Measurements from ENCODE around the gene SIRT3. TPM values are rescaled to one million over a fixed set of nuclear protein-coding genes. Genes with fewer than 3 reads are reported as not detected.

SIRT3 gene
- total RNA-seq, 1 experiment from 2014 or later: 19.2 TPM

DNA sequence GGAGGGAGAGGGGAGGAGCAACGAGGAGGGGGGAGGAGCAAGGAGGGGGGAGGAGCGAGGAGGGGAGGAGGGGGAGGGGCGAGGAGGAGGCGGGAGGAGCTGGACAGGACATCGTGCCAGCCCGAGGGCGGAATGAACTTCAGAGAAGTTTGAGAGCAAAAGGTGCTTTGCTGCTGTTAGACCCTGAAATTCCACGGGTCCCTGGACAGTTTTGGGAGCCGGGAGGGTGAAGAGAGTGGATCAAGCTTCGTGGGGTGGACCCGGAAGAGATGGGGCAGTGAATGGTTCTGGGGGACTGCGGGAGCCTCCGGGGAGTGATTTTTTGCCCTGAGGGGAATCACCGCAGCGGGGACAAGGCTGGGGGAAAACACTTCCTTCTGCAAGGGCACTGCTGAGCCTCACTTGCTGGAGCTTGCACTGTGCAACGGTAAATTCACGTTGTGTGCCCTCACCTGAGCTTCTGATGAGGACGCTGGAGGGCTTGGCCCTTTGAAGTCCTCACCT is 31.4 kb upstream of the SIRT3 start:
- H3K27ac Mint-ChIP-seq (ENCODE audit: unreplicated experiment): peak overlapping the region; percentile 69
- no TSS peak for BruUV-seq (replicated peaks)
- peaks cover 18% of the 10 kb centered on the region for H3K4me1 Mint-ChIP-seq (ENCODE audit: low read depth, unreplicated experiment)
- intact Hi-C loops (cut with micrococcal nuclease; ENCODE audit: unreplicated experiment): no loop called here
- H3K4me3 Mint-ChIP-seq (ENCODE audit: low read depth, unreplicated experiment): peak overlapping the region; percentile 13
- H3K27me3 Mint-ChIP-seq (ENCODE audit: unreplicated experiment): peaks cover 37% of the 10 kb centered on the region
- no peaks in the 10 kb centered on the region for H3K36me3 Mint-ChIP-seq (ENCODE audit: insufficient read depth, unreplicated experiment)
- TF ChIP-seq, protein P1, sequence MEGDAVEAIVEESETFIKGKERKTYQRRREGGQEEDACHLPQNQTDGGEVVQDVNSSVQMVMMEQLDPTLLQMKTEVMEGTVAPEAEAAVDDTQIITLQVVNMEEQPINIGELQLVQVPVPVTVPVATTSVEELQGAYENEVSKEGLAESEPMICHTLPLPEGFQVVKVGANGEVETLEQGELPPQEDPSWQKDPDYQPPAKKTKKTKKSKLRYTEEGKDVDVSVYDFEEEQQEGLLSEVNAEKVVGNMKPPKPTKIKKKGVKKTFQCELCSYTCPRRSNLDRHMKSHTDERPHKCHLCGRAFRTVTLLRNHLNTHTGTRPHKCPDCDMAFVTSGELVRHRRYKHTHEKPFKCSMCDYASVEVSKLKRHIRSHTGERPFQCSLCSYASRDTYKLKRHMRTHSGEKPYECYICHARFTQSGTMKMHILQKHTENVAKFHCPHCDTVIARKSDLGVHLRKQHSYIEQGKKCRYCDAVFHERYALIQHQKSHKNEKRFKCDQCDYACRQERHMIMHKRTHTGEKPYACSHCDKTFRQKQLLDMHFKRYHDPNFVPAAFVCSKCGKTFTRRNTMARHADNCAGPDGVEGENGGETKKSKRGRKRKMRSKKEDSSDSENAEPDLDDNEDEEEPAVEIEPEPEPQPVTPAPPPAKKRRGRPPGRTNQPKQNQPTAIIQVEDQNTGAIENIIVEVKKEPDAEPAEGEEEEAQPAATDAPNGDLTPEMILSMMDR (IDR thresholded peaks at IDR 0.05; ENCODE audit: unreplicated experiment): no peak
- DNase-seq: no peak
- no peaks in the 10 kb centered on the region for H3K9me3 Mint-ChIP-seq (ENCODE audit: low read depth, unreplicated experiment)
- CTCF ChIA-PET: interaction anchor here (0.6 kb wide), 1 partner anchor 129 kb away, joined by 3 read pairs; no protein-coding TSS in a partner anchor

DNA sequence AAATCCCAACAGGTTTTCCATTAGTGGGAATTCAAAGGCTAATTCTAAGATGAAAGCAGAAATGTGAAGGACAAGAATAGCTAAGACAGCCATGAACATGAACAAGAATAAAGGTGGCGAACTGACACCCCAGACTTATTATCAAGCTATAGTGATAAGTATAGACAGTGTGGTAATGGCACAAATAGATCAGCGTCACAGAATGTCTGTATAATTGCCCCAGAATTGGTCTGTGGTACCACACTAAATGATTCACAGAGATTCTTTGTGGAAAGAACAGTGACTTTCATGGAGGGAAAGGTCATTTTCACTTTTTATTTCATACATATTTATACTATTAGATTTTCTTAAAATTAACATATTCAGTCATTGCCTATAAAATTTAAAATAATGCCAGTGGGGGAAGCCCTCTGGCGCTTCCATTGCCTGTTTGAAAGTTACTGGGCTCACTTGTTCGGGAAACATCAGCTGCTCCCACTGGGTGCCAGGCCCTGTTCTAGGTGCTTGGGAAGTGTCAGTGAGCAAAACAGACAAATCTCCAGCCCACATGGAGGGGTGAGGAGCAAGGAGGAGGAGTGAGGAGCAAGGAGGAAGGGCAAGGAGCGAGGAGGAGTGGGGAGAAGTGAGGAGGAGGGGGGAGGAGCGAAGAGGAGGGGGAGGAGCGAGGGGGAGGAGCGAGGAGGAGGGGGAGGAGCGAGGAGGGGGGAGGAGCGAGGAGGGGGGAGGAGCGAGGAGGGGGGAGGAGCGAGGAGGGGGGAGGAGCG is 30.7 kb upstream of the SIRT3 start:
- Mint-ChIP-seq H3K4me3 (ENCODE audit: low read depth, unreplicated experiment) (peak overlapping the region; percentile 13), H3K4me1 (ENCODE audit: low read depth, unreplicated experiment) (peaks cover 18% of the 10 kb centered on the region), H3K27ac (ENCODE audit: unreplicated experiment) (peak overlapping the region; percentile 69), H3K9me3 (ENCODE audit: low read depth, unreplicated experiment) (no peaks in the 10 kb centered on the region), H3K36me3 (ENCODE audit: insufficient read depth, unreplicated experiment) (no peaks in the 10 kb centered on the region), H3K27me3 (ENCODE audit: unreplicated experiment) (peaks cover 33% of the 10 kb centered on the region)
- CTCF ChIA-PET: no interaction called here
- intact Hi-C loops (cut with micrococcal nuclease; ENCODE audit: unreplicated experiment): no loop called here
- TF ChIP-seq, protein P1 (IDR thresholded peaks at IDR 0.05; ENCODE audit: unreplicated experiment): no peak
- no peak for DNase-seq
- BruUV-seq (replicated peaks): no TSS peak

DNA sequence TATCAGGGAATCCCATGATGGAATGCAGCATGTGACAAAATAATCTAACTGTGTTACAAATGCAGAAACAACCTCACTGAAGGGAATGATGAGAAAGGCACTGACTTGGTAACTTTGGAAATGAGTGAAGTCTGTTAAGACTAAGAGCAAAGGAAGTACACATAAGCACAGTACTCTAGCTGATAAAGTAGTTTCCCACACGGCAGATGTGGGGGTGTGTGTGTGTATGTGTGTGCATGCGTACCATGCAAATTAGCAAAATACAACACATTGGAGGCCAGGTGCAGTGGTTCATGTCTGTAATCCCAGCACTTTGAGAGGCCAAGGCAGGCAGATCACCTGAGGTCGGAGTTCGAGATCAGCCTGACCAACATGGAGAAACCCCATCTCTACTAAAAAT is 25.5 kb upstream of the SIRT3 start:
- no peaks in the 10 kb centered on the region for H3K9me3 Mint-ChIP-seq (ENCODE audit: low read depth, unreplicated experiment)
- no peak overlapping the region for H3K27ac Mint-ChIP-seq (ENCODE audit: unreplicated experiment)
- no TSS peak for BruUV-seq (replicated peaks)
- no peak for DNase-seq
- peaks cover 43% of the 10 kb centered on the region for H3K27me3 Mint-ChIP-seq (ENCODE audit: unreplicated experiment)
- H3K36me3 Mint-ChIP-seq (ENCODE audit: insufficient read depth, unreplicated experiment): no peaks in the 10 kb centered on the region
- no peak overlapping the region for H3K4me3 Mint-ChIP-seq (ENCODE audit: low read depth, unreplicated experiment)
- CTCF ChIA-PET: interaction anchor here (1.2 kb wide), 1 partner anchor 11 kb away, joined by 3 read pairs; no protein-coding TSS in a partner anchor
- intact Hi-C loops (cut with micrococcal nuclease; ENCODE audit: unreplicated experiment): no loop called here
- TF ChIP-seq, protein P1 (IDR thresholded peaks at IDR 0.05; ENCODE audit: unreplicated experiment): no peak
- no peaks in the 10 kb centered on the region for H3K4me1 Mint-ChIP-seq (ENCODE audit: low read depth, unreplicated experiment)

DNA sequence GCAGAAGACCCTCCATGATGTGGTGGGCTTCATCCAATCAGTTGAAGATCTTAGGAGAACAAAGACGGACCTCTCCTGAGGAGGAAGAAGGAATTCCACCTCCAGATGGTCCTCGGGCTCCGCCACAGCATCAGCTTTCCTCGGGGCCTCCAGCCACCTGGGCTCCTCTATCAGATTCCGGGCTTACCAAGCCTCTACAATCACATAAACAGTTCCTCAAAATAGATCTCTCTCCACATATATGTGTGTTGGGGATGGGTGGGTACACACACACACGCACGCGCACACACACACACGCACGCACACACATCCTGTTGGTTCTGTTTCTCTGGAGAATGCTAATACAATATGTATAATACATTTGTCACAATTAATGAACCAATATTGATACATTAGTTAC is 23.3 kb upstream of the SIRT3 start:
- Mint-ChIP-seq H3K4me1 (ENCODE audit: low read depth, unreplicated experiment) (no peaks in the 10 kb centered on the region), H3K9me3 (ENCODE audit: low read depth, unreplicated experiment) (no peaks in the 10 kb centered on the region), H3K36me3 (ENCODE audit: insufficient read depth, unreplicated experiment) (peaks cover under 1% of the 10 kb centered on the region), H3K4me3 (ENCODE audit: low read depth, unreplicated experiment) (no peak overlapping the region), H3K27me3 (ENCODE audit: unreplicated experiment) (peaks cover 56% of the 10 kb centered on the region), H3K27ac (ENCODE audit: unreplicated experiment) (no peak overlapping the region)
- CTCF ChIA-PET: no interaction called here
- no peak for DNase-seq
- intact Hi-C loops (cut with micrococcal nuclease; ENCODE audit: unreplicated experiment): no loop called here
- BruUV-seq (replicated peaks): no TSS peak
- TF ChIP-seq, protein P1 (IDR thresholded peaks at IDR 0.05; ENCODE audit: unreplicated experiment): no peak
